Stomach (tissue), 19 donors: ENCODE data around the gene VPS33A. TPM values are rescaled to one million over a fixed set of nuclear protein-coding genes. Genes with fewer than 3 reads are reported as not detected.

Experiments
- DNase-seq, 2 donors: peaks; one replicate each; pipeline versions ENCODE4 v3.0.0 to v3.0.0-alpha.2; 2013 to 2019
- H3K27ac ChIP-seq, 5 donors: fragments of 200-600 bp in 4 of 5; sonication (generic) in 4 of 5; one replicate each; pipeline ENCODE4 v1.5.1; 2013 to 2019; ENCODE audit warnings: mild to moderate bottlenecking in 1 of 5, moderate library complexity in 1 of 5
- H3K27me3 ChIP-seq, 3 donors: fragments of 200-600 bp; sonication (generic); one replicate each; pipeline ENCODE4 v1.5.1; 2017 to 2019; ENCODE audit warnings: mixed run types in 1 of 3
- H3K36me3 ChIP-seq, 4 donors: fragments of 200-600 bp; sonication (generic); 1 replicate in 3 of 4; 2 replicates in 1 of 4; pipeline ENCODE4 v1.5.1; 2016 to 2019
- H3K4me1 ChIP-seq, 4 donors: fragments of 200-600 bp; sonication (generic); one replicate each; pipeline ENCODE4 v1.5.1; 2016 to 2019
- H3K4me3 ChIP-seq, 4 donors: fragments of 200-600 bp; sonication (generic) in 3 of 4; one replicate each; pipeline ENCODE4 v1.5.1; 2016 to 2019; ENCODE audit warnings: mild to moderate bottlenecking in 1 of 4
- H3K9me3 ChIP-seq, 4 donors: fragments of 200-600 bp; sonication (generic); one replicate each; pipeline ENCODE4 v1.5.1; 2016 to 2019
- CTCF ChIP-seq, 7 experiments: fragments of 450-650 bp in 4 of 7; fragments of 200-600 bp in 3 of 7; sonication (generic) in 3 of 7; IDR thresholded peaks; one replicate each; pipeline ENCODE4 v1.5.1; 2016 to 2019; ENCODE audit warnings: antibody characterized with exemption in 7 of 7, control low read depth in 2 of 7, mild to moderate bottlenecking in 1 of 7
- EP300 ChIP-seq: sonication (generic); formaldehyde crosslinking; IDR thresholded peaks from one replicate; pipeline ENCODE4 v1.6.1; 2017; ENCODE audit warnings: antibody characterized with exemption
- POLR2A ChIP-seq, 4 donors: fragments of 450-650 bp; IDR thresholded peaks; one replicate each; pipeline ENCODE4 v1.6.1; 2016; ENCODE audit warnings: antibody characterized with exemption in 4 of 4, control low read depth in 2 of 4, mild to moderate bottlenecking in 1 of 4, moderate library complexity in 1 of 4
- POLR2AphosphoS5 ChIP-seq, 3 donors: sonication (generic); formaldehyde crosslinking; IDR thresholded peaks; one replicate each; pipeline ENCODE4 v1.6.1; 2016; ENCODE audit warnings: antibody characterized with exemption in 3 of 3
- WGBS, 5 donors: extraction: QIAGEN DNeasy Blood & Tissue Kit in 3 of 5; methylation state at CpG; one replicate each; pipeline versions ENCODE4 v1.1.5 to v1.1.7; 2013 to 2018; 5-methylcytosine and 5-hydroxymethylcytosine counted together
- intact Hi-C: fragments of 100-400 bp; cut with DNase I; formaldehyde crosslinking; loops from one replicate; pipeline ENCODE4 v1.15.1; 2023; ENCODE audit warnings: low total_unique reads
- long read RNA-seq, 10 donors: transcript quantifications; one replicate each; lab custom pipeline, GENCODE V29; 2026
- polyA plus RNA-seq, 3 donors: library from polyadenylated mRNA; stranded (reverse); fragments of 200-250 nt; gene quantifications; one replicate each; pipeline ENCODE4 v1.2.3, GENCODE V29; 2013
- total RNA-seq, 5 donors: library from RNA; depleted of rRNA; stranded (reverse); fragments of >200 nt; gene quantifications; one replicate each; pipeline versions ENCODE4 v1.1.0 to v1.2.3, GENCODE V29; 2014 to 2016
- donor health status: healthy with polysubstance abuse.
- donor health status: Bipolar disorder and iron deficiency.
- donor health status: healthy.

Gene VPS33A
- total RNA-seq (10 to 100 TPM; 10.3 to 45.8 (median 16.9) TPM), polyA plus RNA-seq (10 to 100 TPM in 1 of 3 donors, 1 to 10 TPM in 2; 6.1 to 12.1 (median 7.4) TPM)
- long read RNA-seq, donor 1, full-length matches to known transcripts = 2 of 2 reads
- long read RNA-seq, donor 1, partial matches to known transcripts = 0 of 2 reads
- long read RNA-seq, donor 1, other reads (novel, unspliced or antisense) = 0 of 2 reads
- long read RNA-seq, donor 2, full-length matches to known transcripts = 4 of 4 reads
- long read RNA-seq, donor 2, partial matches to known transcripts = 0 of 4 reads
- long read RNA-seq, donor 2, other reads (novel, unspliced or antisense) = 0 of 4 reads
- long read RNA-seq, donor 3, full-length matches to known transcripts = 3 of 3 reads
- long read RNA-seq, donor 3, partial matches to known transcripts = 0 of 3 reads
- long read RNA-seq, donor 3, other reads (novel, unspliced or antisense) = 0 of 3 reads
- long read RNA-seq, donor 4 = 0 reads
- long read RNA-seq, donor 5, full-length matches to known transcripts = 3 of 3 reads
- long read RNA-seq, donor 5, partial matches to known transcripts = 0 of 3 reads
- long read RNA-seq, donor 5, other reads (novel, unspliced or antisense) = 0 of 3 reads
- long read RNA-seq, donor 6, full-length matches to known transcripts = 8 of 8 reads
- long read RNA-seq, donor 6, partial matches to known transcripts = 0 of 8 reads
- long read RNA-seq, donor 6, other reads (novel, unspliced or antisense) = 0 of 8 reads
- long read RNA-seq, donor 7, full-length matches to known transcripts = 2 of 2 reads
- long read RNA-seq, donor 7, partial matches to known transcripts = 0 of 2 reads
- long read RNA-seq, donor 7, other reads (novel, unspliced or antisense) = 0 of 2 reads
- long read RNA-seq, donor 8, full-length matches to known transcripts = 2 of 2 reads
- long read RNA-seq, donor 8, partial matches to known transcripts = 0 of 2 reads
- long read RNA-seq, donor 8, other reads (novel, unspliced or antisense) = 0 of 2 reads
- long read RNA-seq, donor 9, partial matches to known transcripts = 0 of 1 reads
- long read RNA-seq, donor 9, other reads (novel, unspliced or antisense) = 0 of 1 reads
- long read RNA-seq, donor 10, full-length matches to known transcripts = 1 of 1 reads
- long read RNA-seq, donor 10, partial matches to known transcripts = 0 of 1 reads
- long read RNA-seq, donor 10, other reads (novel, unspliced or antisense) = 0 of 1 reads

DNA sequence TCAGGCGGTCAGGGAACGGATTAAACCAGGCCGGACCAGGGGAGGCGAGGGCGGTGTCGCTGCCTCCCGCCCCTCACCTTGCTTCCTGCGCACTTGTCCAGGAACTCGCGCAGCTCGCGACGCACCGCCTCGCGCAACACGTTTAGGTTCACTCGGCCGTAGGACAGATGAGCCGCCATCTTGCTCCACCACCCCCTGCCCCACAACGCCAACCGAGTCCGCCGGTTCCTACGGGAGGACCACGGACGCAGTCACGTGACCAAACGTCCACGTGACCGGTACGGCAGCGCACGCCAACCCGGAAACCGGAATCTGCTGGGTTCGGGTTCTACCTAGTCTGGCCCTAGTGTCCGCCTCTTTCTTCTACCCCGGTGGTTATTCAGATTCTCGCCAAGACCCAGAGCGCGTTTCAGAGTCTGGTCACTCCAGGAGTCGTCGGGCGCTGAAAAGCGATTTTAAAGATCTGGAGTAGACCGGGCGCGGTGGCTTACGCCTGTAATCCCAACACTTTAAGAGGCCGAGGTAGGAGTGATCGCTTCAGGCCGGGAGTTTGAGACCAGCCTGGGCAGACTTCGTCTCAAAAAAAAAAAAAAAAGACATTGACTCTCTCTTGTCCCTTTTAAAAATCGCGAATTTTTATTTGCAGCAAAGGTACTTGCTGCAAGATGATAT is at the start of gene VPS33A:
VPS33A (minus strand) TSS at position 265 of the 672 bp plus-strand sequence; CDS start at position 179, 86 bp downstream.
- H3K9me3 ChIP-seq = no peaks in the 10 kb centered on the region
- intact Hi-C loops = no loop called here
- WGBS, 5 donors = 0% methylated on average over 42 to 56 of the region's 56 CpGs

DNA sequence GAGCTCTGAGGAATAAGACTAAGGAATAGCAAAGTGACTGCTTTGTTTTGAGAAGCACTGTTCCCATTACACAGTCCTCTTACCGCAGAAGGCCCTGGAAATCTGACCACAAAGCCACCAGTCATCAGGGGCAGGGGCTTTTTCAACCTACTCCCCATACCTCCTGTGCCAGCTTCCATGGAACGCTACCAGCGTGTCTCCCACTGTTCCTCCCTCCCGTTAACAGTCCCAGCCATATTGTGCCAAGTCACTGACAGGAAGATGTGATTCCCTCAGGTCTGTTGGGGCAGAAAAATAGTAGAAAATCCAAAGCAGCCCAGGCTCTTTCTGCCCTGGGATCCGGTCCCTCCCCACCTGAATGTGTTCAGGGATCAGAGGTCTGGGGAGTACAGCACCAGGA is 46.6 kb upstream of the VPS33A start:
- TF ChIP-seq POLR2AphosphoS5 (IDR thresholded peaks at IDR 0.05) (no peak), POLR2A (IDR thresholded peaks at IDR 0.05) (no peak), CTCF (IDR thresholded peaks at IDR 0.05) (no peak)
- 90 to 98% (median 96%) methylated on average over 5 of the region's 5 CpGs for WGBS, 5 donors
- Histone ChIP-seq H3K27ac (no peak overlapping the region), H3K9me3 (no peaks in the 10 kb centered on the region), H3K4me3 (no peak overlapping the region), H3K36me3 (peaks cover 25 to 98% (median 88%) of the 10 kb centered on the region in 4 donors), H3K27me3 (no peaks in the 10 kb centered on the region), H3K4me1 (no peaks in the 10 kb centered on the region)
- DNase-seq = no peak
- intact Hi-C loops = no loop called here

More for the DNA sequence above, at the start of gene VPS33A:
- peaks cover 7 to 30% (median 22%) of the 10 kb centered on the region in 4 donors for H3K4me1 ChIP-seq
- peak within 1 kb of the TSS; percentile 87 to 96 (median 92) for H3K27ac ChIP-seq
- no peaks in the 10 kb centered on the region for H3K27me3 ChIP-seq
- H3K4me3 ChIP-seq = peak within 1 kb of the TSS; percentile 85 to 95 (median 90)
- H3K36me3 ChIP-seq = peaks cover 2 to 47% (median 38%) of the 10 kb centered on the region in 4 donors
- DNase-seq = peak; percentile 98 to 99
- TF ChIP-seq EP300 = peak; percentile 4
- peak in 1 of 7 experiments; percentile 5 for TF ChIP-seq CTCF (IDR thresholded peaks at IDR 0.05)
- TF ChIP-seq POLR2AphosphoS5 (IDR thresholded peaks at IDR 0.05) = peak; percentile 91 to 98 (median 95)
- TF ChIP-seq POLR2A (IDR thresholded peaks at IDR 0.05) = peak in 2 of 4 donors; percentile 7 to 22

GRCh38 chr12:122311696-122312095 is 45.4 kb upstream of the VPS33A start:
- DNase-seq = no peak
- no peaks in the 10 kb centered on the region for H3K4me1 ChIP-seq
- no peak overlapping the region for H3K27ac ChIP-seq
- no peaks in the 10 kb centered on the region for H3K9me3 ChIP-seq
- H3K4me3 ChIP-seq = no peak overlapping the region
- WGBS, 5 donors = 89 to 91% (median 90%) methylated on average over 5 of the region's 5 CpGs
- no peaks in the 10 kb centered on the region for H3K27me3 ChIP-seq
- peaks cover 15 to 96% (median 88%) of the 10 kb centered on the region in 4 donors for H3K36me3 ChIP-seq
- no peak for TF ChIP-seq CTCF (IDR thresholded peaks at IDR 0.05)
- TF ChIP-seq EP300 = no peak
- no peak for TF ChIP-seq POLR2A (IDR thresholded peaks at IDR 0.05)
- no peak for TF ChIP-seq POLR2AphosphoS5 (IDR thresholded peaks at IDR 0.05)
- intact Hi-C loops = no loop called here
